ENCODE data around the gene NAALADL2.

The NAALADL2 gene

GRCh38 chr3:175664911-175665310 is 805.8 kb downstream of the NAALADL2 start:
- H3K9ac ChIP-seq (ENCODE audit: low read length), result no peak overlapping the region
- no peaks in the 10 kb centered on the region for H3K4me1 ChIP-seq (ENCODE audit: control insufficient read depth, low read depth, low read length)
- H3K9me3 ChIP-seq (ENCODE audit: control insufficient read depth, low read depth, low read length), result no peaks in the 10 kb centered on the region
- no peaks in the 10 kb centered on the region for H3K27me3 ChIP-seq (ENCODE audit: control insufficient read depth, insufficient read depth, low read length)
- no peak overlapping the region for H3K4me3 ChIP-seq (ENCODE audit: low read length)
- no peaks in the 10 kb centered on the region for H3K36me3 ChIP-seq (ENCODE audit: control insufficient read depth, low read depth, low read length)
- no peak overlapping the region for H3K27ac ChIP-seq (ENCODE audit: low read length)

GRCh38 chr3:175668300-175668699 is 809.2 kb downstream of the NAALADL2 start:
- Histone ChIP-seq H3K27ac (ENCODE audit: low read length) (no peak overlapping the region), H3K9me3 (ENCODE audit: control insufficient read depth, low read depth, low read length) (no peaks in the 10 kb centered on the region), H3K4me3 (ENCODE audit: low read length) (no peak overlapping the region), H3K9ac (ENCODE audit: low read length) (no peak overlapping the region), H3K4me1 (ENCODE audit: control insufficient read depth, low read depth, low read length) (no peaks in the 10 kb centered on the region), H3K36me3 (ENCODE audit: control insufficient read depth, low read depth, low read length) (no peaks in the 10 kb centered on the region), H3K27me3 (ENCODE audit: control insufficient read depth, insufficient read depth, low read length) (no peaks in the 10 kb centered on the region)

GRCh38 chr3:175670557-175670956 is 811.4 kb downstream of the NAALADL2 start:
- no peak overlapping the region for H3K27ac ChIP-seq (ENCODE audit: low read length)
- no peaks in the 10 kb centered on the region for H3K4me1 ChIP-seq (ENCODE audit: control insufficient read depth, low read depth, low read length)
- no peaks in the 10 kb centered on the region for H3K27me3 ChIP-seq (ENCODE audit: control insufficient read depth, insufficient read depth, low read length)
- H3K36me3 ChIP-seq (ENCODE audit: control insufficient read depth, low read depth, low read length), result no peaks in the 10 kb centered on the region
- H3K4me3 ChIP-seq (ENCODE audit: low read length), result no peak overlapping the region
- H3K9me3 ChIP-seq (ENCODE audit: control insufficient read depth, low read depth, low read length), result no peaks in the 10 kb centered on the region
- H3K9ac ChIP-seq (ENCODE audit: low read length), result no peak overlapping the region

- Histone ChIP-seq H3K4me3 (ENCODE audit: low read length) (no peak overlapping the region), H3K36me3 (ENCODE audit: control insufficient read depth, low read depth, low read length) (no peaks in the 10 kb centered on the region), H3K27ac (ENCODE audit: low read length) (no peak overlapping the region), H3K4me1 (ENCODE audit: control insufficient read depth, low read depth, low read length) (no peaks in the 10 kb centered on the region), H3K27me3 (ENCODE audit: control insufficient read depth, insufficient read depth, low read length) (no peaks in the 10 kb centered on the region), H3K9me3 (ENCODE audit: control insufficient read depth, low read depth, low read length) (no peaks in the 10 kb centered on the region), H3K9ac (ENCODE audit: low read length) (no peak overlapping the region)
Measured at GRCh38 chr3:175672119-175672689, 813.1 kb downstream of the NAALADL2 start.

- Histone ChIP-seq H3K9me3 (ENCODE audit: control insufficient read depth, low read depth, low read length) (peaks cover 3% of the 10 kb centered on the region), H3K9ac (ENCODE audit: low read length) (no peak overlapping the region), H3K4me1 (ENCODE audit: control insufficient read depth, low read depth, low read length) (no peaks in the 10 kb centered on the region), H3K4me3 (ENCODE audit: low read length) (no peak overlapping the region), H3K27ac (ENCODE audit: low read length) (no peak overlapping the region), H3K36me3 (ENCODE audit: control insufficient read depth, low read depth, low read length) (no peaks in the 10 kb centered on the region), H3K27me3 (ENCODE audit: control insufficient read depth, insufficient read depth, low read length) (no peaks in the 10 kb centered on the region)
Measured at GRCh38 chr3:175679568-175679967, 820.4 kb downstream of the NAALADL2 start.

GRCh38 chr3:175692256-175692655 is 833.1 kb downstream of the NAALADL2 start:
- H3K4me3 ChIP-seq (ENCODE audit: low read length), result no peak overlapping the region
- H3K9ac ChIP-seq (ENCODE audit: low read length), result no peak overlapping the region
- H3K27ac ChIP-seq (ENCODE audit: low read length), result no peak overlapping the region
- H3K36me3 ChIP-seq (ENCODE audit: control insufficient read depth, low read depth, low read length), result no peaks in the 10 kb centered on the region
- no peaks in the 10 kb centered on the region for H3K9me3 ChIP-seq (ENCODE audit: control insufficient read depth, low read depth, low read length)
- no peaks in the 10 kb centered on the region for H3K4me1 ChIP-seq (ENCODE audit: control insufficient read depth, low read depth, low read length)
- no peaks in the 10 kb centered on the region for H3K27me3 ChIP-seq (ENCODE audit: control insufficient read depth, insufficient read depth, low read length)

- Histone ChIP-seq H3K9ac (ENCODE audit: low read length) (no peak overlapping the region), H3K4me1 (ENCODE audit: control insufficient read depth, low read depth, low read length) (no peaks in the 10 kb centered on the region), H3K9me3 (ENCODE audit: control insufficient read depth, low read depth, low read length) (no peaks in the 10 kb centered on the region), H3K27ac (ENCODE audit: low read length) (no peak overlapping the region), H3K27me3 (ENCODE audit: control insufficient read depth, insufficient read depth, low read length) (no peaks in the 10 kb centered on the region), H3K4me3 (ENCODE audit: low read length) (no peak overlapping the region), H3K36me3 (ENCODE audit: control insufficient read depth, low read depth, low read length) (no peaks in the 10 kb centered on the region)
Measured at GRCh38 chr3:175695251-175695650, 836.1 kb downstream of the NAALADL2 start.

DNA sequence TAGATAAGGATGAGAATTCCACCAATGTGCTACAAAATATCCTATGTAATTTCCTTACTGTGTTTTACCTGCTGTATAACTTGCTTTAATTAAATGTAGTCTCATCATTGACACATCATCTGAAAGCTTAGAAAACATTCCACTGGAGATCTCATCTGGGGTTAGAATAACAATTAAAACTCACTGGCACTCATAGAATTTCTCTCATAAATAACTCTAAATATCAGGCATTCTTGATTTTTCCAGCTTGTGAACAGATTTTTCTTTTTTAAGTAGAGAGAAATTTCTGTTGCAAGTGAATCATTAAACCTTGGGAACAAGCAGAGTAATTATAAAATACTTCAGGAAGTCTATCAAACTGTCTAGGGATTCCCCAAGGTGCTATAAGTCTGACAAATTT is 843.8 kb downstream of the NAALADL2 start:
- no peaks in the 10 kb centered on the region for H3K36me3 ChIP-seq (ENCODE audit: control insufficient read depth, low read depth, low read length)
- H3K9me3 ChIP-seq (ENCODE audit: control insufficient read depth, low read depth, low read length), result no peaks in the 10 kb centered on the region
- H3K4me1 ChIP-seq (ENCODE audit: control insufficient read depth, low read depth, low read length), result no peaks in the 10 kb centered on the region
- no peak overlapping the region for H3K4me3 ChIP-seq (ENCODE audit: low read length)
- H3K27ac ChIP-seq (ENCODE audit: low read length), result no peak overlapping the region
- no peaks in the 10 kb centered on the region for H3K27me3 ChIP-seq (ENCODE audit: control insufficient read depth, insufficient read depth, low read length)
- H3K9ac ChIP-seq (ENCODE audit: low read length), result no peak overlapping the region

GRCh38 chr3:175704366-175705055 is 845.4 kb downstream of the NAALADL2 start:
- H3K4me1 ChIP-seq (ENCODE audit: control insufficient read depth, low read depth, low read length), result no peaks in the 10 kb centered on the region
- no peaks in the 10 kb centered on the region for H3K27me3 ChIP-seq (ENCODE audit: control insufficient read depth, insufficient read depth, low read length)
- no peak overlapping the region for H3K9ac ChIP-seq (ENCODE audit: low read length)
- H3K27ac ChIP-seq (ENCODE audit: low read length), result no peak overlapping the region
- H3K9me3 ChIP-seq (ENCODE audit: control insufficient read depth, low read depth, low read length), result no peaks in the 10 kb centered on the region
- no peaks in the 10 kb centered on the region for H3K36me3 ChIP-seq (ENCODE audit: control insufficient read depth, low read depth, low read length)
- no peak overlapping the region for H3K4me3 ChIP-seq (ENCODE audit: low read length)

DNA sequence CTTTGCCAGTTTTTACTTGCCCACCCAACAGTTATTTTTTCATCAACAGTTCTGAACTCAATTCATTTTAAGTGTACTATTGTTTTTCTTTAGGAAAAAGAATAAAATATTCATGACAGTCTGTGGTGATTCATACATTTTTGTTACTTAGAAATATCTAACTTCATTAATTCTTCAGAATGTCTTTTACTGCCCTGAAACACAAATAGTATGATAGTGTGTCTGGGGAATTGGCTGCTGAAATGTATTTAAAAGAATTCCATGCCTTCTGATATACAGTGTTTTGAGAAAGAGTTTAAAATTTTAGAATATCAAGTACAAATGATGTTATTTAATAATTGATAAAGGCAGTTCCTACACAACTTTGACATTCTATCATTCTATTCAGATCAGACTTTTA is 854.1 kb downstream of the NAALADL2 start:
- no peak overlapping the region for H3K9ac ChIP-seq (ENCODE audit: low read length)
- no peaks in the 10 kb centered on the region for H3K4me1 ChIP-seq (ENCODE audit: control insufficient read depth, low read depth, low read length)
- no peak overlapping the region for H3K4me3 ChIP-seq (ENCODE audit: low read length)
- H3K27me3 ChIP-seq (ENCODE audit: control insufficient read depth, insufficient read depth, low read length), result no peaks in the 10 kb centered on the region
- no peaks in the 10 kb centered on the region for H3K9me3 ChIP-seq (ENCODE audit: control insufficient read depth, low read depth, low read length)
- H3K27ac ChIP-seq (ENCODE audit: low read length), result no peak overlapping the region
- H3K36me3 ChIP-seq (ENCODE audit: control insufficient read depth, low read depth, low read length), result no peaks in the 10 kb centered on the region

DNA sequence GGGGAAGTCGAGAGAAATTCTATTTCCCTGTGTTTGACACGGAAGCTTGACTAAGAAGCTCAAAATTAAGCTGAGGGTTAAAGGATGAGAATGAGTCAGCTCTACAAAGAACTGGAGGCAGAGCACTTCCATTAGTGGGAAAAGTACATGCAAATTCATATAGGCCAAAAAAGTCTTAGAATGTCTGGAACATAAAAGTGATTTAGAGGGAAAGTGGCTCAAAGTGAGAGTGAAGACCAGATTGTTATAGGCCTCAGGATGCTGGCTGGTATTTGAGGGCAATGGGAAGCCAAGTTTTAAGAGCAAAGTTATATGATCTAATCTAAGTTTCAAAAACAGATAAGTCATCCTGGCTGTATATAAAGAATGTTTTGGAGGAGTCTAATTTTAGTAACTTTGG is 857.3 kb downstream of the NAALADL2 start:
- H3K9me3 ChIP-seq (ENCODE audit: control insufficient read depth, low read depth, low read length), result no peaks in the 10 kb centered on the region
- no peaks in the 10 kb centered on the region for H3K36me3 ChIP-seq (ENCODE audit: control insufficient read depth, low read depth, low read length)
- H3K27ac ChIP-seq (ENCODE audit: low read length), result no peak overlapping the region
- H3K9ac ChIP-seq (ENCODE audit: low read length), result no peak overlapping the region
- no peaks in the 10 kb centered on the region for H3K4me1 ChIP-seq (ENCODE audit: control insufficient read depth, low read depth, low read length)
- no peaks in the 10 kb centered on the region for H3K27me3 ChIP-seq (ENCODE audit: control insufficient read depth, insufficient read depth, low read length)
- no peak overlapping the region for H3K4me3 ChIP-seq (ENCODE audit: low read length)

GRCh38 chr3:175726228-175726627 is 867.1 kb downstream of the NAALADL2 start:
- Histone ChIP-seq H3K36me3 (ENCODE audit: control insufficient read depth, low read depth, low read length) (no peaks in the 10 kb centered on the region), H3K9me3 (ENCODE audit: control insufficient read depth, low read depth, low read length) (no peaks in the 10 kb centered on the region), H3K9ac (ENCODE audit: low read length) (no peak overlapping the region), H3K27me3 (ENCODE audit: control insufficient read depth, insufficient read depth, low read length) (no peaks in the 10 kb centered on the region), H3K27ac (ENCODE audit: low read length) (no peak overlapping the region), H3K4me3 (ENCODE audit: low read length) (no peak overlapping the region), H3K4me1 (ENCODE audit: control insufficient read depth, low read depth, low read length) (no peaks in the 10 kb centered on the region)

All from iPS-18a (cell line).